GM08714 (cell line): ENCODE measurements around the gene IGF2.

Experiments
- H3K4me3 ChIP-seq: fragments of 200-500 bp; sonication (Bioruptor generic); 2 replicates; pipeline ENCODE4 v1.5.1; 2014; ENCODE audit warnings: mild to moderate bottlenecking, low read length, inconsistent platforms
- ZNF274 ChIP-seq: IDR thresholded peaks from 2 replicates; pipeline ENCODE4 v1.6.1; 2012; ENCODE audit warnings: mild to moderate bottlenecking, low read depth, low read length

Gene IGF2

DNA sequence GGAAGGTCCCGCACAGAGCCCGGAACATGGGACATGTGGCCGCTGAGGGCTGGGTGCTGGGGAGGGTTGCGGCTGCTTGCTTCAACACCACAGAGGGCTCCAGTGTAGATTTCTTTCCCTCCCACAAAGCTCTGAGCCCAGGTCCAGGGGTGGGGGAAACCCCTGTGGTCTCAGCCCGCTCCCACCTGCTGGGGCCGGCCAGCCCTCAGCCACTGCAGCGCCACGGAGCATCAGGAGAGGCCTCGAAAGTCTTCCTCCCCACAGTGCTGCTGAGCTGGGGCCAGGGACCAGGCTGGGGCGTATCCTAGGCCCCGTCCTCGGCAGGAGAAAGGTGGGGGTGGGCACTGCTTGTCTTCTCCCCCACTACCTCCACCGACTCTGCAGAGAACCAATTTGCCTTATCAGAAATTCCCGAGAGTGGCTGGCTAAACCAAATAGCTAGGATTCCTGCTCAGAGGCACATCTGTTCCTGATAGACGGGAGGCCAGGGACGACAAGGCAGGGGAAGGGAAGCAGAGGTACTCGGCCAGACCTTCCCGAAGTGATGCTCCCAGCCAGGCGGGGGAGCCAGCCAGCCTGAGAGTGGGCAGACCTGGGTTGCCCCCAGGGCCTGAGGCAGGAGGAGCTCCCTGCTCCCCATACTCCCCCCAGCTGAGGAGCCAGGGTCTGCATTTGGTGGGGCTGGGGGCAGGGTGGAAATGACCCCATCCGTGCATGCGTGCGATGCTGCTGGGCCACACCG lies 18.7 kb downstream of the IGF2 start:
- H3K4me3 ChIP-seq = no peak overlapping the region

GRCh38 chr11:2118677-2119076 lies 20.5 kb downstream of the IGF2 start:
- no peak overlapping the region for H3K4me3 ChIP-seq
- TF ChIP-seq ZNF274 = no peak

More for the DNA sequence above, 18.7 kb downstream of the IGF2 start:
- no peak for TF ChIP-seq ZNF274

DNA sequence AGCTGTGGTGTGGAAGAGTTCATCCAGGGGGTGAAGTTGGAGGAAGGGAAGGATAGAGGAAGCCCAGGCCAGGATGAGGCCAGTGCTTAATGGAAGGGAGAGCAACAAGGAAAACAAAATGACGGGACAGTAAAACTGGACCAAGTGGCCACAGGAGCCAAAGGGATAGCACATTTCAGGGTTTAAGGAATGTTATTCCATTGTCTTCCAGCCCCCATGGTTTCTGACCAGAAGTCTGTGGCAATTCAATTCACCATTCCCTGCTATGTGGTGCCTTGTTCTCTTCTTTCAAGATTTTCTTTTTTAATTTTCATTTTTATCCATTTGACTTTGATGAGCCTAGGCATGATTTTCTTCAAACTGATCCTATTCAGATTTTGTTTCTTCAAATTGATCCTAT lies 22.5 kb downstream of the IGF2 start:
- no peak for TF ChIP-seq ZNF274
- H3K4me3 ChIP-seq = no peak overlapping the region

DNA sequence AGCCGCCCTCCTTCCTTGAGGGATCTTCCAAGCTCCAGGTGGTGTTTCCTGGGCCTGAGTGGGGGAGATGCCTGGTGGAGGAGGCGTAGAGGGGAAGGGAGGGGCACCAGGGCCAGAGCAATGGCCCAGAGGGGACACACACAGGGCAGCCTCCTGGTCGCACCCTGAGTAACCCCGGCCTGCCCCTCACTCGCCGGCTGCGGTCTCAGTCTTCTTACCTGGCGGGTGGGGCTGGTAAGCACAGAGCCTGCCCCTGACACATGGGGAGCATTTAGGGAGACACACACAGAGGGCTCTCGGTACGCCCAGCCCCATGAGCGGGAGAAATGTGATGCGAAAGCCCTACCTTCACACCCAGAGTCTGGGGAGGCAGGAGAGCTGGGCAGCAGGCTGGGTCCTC lies 23.9 kb downstream of the IGF2 start:
- H3K4me3 ChIP-seq = no peak overlapping the region
- no peak for TF ChIP-seq ZNF274

GRCh38 chr11:2114430-2115241 lies 24.6 kb downstream of the IGF2 start:
- no peak for TF ChIP-seq ZNF274
- H3K4me3 ChIP-seq = no peak overlapping the region

GRCh38 chr11:2113776-2114175 lies 25.4 kb downstream of the IGF2 start:
- no peak for TF ChIP-seq ZNF274
- H3K4me3 ChIP-seq = no peak overlapping the region

DNA sequence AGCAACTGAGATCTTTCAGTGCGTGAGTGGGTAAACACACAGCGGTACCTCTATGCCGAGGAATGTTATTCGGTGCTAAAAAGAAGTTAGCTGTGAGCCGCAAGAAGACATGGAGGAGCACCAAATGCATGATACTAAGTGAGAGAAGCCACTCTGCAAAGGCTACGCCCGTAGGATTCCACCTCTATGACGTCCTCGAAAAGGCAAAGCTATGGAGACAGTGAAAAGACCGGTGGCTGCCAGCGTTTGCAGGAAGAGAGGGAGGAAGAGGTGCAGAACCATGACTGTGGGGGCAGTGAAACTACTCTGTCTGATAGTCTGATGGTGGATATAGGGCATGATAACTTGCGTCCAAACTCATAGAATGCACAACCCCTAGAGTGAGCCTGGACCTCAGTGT lies 28.7 kb downstream of the IGF2 start:
- no peak overlapping the region for H3K4me3 ChIP-seq
- TF ChIP-seq ZNF274 = no peak

DNA sequence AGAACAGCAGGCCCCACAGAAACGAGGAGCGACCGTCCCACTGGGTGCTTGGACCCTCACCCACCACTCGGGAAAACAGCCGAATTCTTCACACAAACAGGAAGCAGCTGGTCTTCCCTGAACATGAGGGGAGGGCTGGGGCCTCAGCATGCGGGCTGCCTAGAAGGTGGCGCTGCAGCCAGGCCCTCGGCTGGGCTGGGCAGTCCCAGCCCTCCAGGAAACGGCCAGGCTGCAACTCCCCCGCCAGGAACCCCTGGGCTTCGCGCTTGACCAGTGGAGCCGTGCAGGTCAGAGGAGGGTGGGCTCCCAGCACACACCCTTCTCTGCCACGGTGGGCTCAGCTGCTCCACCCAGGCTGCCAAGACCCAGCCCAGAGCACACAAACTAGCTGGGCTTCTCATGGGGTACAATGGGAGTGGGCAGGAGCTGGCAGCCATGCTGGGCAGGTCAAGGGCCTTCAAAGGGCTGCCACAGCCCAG lies 29.6 kb downstream of the IGF2 start:
- no peak for TF ChIP-seq ZNF274
- H3K4me3 ChIP-seq = no peak overlapping the region

DNA sequence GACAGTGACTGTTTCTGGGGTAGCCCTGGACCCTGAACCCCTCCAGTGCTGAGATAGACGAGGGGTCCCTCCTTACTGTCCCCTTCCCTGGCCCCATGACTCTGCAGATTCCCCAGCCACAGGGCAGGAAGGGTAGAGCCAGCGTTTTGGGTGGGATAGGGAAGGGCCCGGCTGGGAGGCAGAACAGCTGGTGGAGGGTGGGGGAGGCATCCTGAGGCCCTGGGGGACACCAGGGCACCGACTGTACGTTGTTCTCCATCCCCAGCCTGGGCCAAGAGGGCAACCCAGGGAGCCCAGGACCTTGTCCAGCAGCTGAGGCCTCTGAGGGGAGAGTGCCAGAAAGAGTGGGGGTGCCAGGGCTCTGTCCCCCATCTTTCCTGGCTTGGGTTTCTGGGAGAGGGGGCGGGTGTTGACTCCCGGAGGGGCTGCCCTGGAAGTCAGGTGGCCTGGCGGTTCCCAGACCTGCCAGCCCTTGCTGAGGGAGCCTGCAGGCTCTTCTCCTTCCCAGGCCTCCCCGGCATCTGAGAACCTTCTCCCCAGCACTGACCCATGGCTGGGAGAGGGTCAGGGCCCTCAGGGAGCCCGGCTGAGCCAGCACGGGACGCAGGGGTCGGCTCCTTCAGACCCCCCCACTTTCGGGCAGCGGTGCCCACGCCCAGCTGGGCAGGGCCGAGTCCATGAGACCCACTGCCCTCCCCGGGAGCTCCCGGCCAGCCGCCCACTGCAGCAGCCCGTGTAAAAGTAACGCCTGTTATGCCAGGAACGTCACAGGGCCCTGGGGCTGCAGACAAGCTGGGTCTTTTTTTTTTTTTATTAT lies 30.3 kb downstream of the IGF2 start:
- no peak for TF ChIP-seq ZNF274
- H3K4me3 ChIP-seq = no peak overlapping the region

DNA sequence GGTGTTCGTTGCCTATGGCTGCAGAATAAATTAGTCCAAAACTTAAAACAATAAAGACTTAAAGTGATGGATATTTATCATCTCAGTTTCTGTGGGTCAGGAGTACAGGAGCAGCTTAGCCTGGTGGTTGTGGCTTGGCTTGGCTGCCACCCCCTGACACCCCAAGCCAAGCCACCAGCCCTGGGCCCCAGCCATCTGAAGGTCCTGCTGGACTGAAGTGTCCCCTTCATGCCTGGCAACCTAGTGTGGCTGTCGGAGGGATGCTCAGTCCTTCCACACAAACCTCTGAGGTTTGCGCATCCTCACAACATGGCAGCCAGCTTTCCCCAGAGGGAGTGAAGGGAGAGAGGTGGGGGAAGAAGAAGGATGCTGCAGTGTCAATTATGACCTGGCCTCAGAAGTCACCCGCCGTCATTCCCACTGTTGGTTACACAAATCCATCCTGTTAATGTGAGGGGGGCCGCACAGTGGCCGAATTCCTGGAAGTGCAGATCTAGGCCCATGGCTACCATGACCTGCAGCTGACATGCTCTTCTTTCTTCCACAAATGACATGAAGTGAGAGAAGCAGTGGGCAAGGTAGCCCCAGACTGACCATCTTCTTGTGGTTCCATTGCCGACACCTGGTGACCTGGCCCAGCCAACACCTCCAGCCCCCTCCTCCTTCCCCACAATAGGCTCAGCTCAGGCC lies 31.1 kb downstream of the IGF2 start:
- TF ChIP-seq ZNF274 = no peak
- no peak overlapping the region for H3K4me3 ChIP-seq

DNA sequence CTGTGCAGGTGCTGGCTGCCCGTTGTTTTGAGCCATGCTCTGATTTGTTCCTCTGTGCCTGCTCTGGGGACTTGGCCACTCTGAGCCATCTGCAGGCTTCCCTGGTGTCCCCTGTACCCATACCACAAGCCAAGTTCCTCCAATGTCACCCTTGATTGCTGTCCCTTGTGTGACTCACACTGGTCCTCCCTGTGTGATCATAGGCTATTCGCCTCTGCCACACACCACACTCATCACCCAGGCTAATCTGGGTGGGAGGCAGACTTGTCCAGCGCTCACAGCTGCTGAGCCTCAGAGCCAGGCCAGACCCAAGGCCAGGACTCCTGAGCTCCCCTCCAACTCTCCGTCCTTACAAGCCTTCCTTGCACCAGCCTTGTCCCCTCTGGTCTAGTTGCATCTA lies 31.7 kb downstream of the IGF2 start:
- TF ChIP-seq ZNF274 = no peak
- H3K4me3 ChIP-seq = no peak overlapping the region

DNA sequence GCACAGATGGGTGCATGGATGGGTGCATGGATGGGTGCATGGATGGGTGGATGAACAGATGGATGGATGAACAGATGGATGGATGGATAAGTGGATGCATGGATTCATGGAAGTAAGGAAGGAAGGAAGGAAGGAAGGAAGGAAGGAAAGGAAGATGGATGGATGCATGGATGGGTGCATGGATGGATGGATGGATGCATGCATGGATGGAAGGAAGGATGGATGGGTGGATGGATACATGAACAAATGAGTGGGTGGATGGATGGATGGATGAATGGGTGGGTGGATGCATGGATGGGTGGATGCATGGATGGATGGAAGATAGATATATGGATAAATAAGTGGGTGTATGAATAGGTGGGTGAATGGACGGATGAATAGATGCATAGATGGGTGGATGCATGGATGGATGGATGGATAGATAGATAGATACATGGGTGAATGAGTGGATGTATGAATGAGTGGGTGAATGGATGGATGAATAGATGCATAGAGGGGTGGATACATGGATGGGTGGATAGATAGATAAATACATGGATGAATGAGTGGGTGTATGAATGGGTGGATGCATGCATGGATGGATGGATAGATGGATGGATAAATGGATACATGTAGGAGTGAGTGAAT lies 32.5 kb downstream of the IGF2 start:
- no peak overlapping the region for H3K4me3 ChIP-seq
- no peak for TF ChIP-seq ZNF274

DNA sequence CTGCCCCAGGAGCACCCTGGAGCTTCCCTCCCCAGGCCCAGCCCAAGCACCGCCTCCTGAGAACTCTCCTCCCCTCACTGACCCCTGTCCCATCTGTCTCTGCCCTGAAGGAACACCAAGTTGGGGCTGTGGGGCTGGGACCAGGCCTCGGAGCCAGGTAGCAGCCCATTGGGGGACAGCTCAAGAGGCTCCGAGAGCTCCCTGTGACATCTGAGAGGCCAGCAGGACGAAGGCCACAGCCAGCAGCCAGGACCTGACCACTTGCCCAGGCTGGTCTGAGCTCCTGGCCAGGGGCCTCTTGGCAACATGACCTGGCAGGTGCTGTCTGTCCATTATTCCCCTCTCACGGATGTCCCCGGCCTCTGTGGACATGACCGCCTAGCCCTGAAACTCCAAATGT lies 33.7 kb downstream of the IGF2 start:
- no peak for TF ChIP-seq ZNF274
- H3K4me3 ChIP-seq = no peak overlapping the region
